ENCODE results near the gene LDLRAD2.
A peak's percentile ranks its signal among the peaks of the same experiment; 100 is the strongest.
"Not testable (repeated sequence)": the region's sequence is repeated elsewhere in the genome, so short reads cannot be mapped to it uniquely, and the experiment has no call there.

LDLRAD2 gene

GRCh38 chr1:21814241-21814918 is 2.3 kb downstream of the LDLRAD2 start:
- Mint-ChIP-seq H3K4me1 (peaks cover 5% of the 10 kb centered on the region), H3K27ac (no peak overlapping the region), H3K27me3 (peaks cover 8% of the 10 kb centered on the region), H3K9me3 (no peaks in the 10 kb centered on the region), H3K4me3 (peak overlapping the region; percentile 60 to 71)
- DNase-seq (peak; percentile 24 to 56), ATAC-seq (peak; percentile 82)

GRCh38 chr1:21814981-21815582 is 3.0 kb downstream of the LDLRAD2 start:
- Mint-ChIP-seq H3K4me3 (peak overlapping the region; percentile 2 to 35), H3K9me3 (no peaks in the 10 kb centered on the region), H3K4me1 (peaks cover 5% of the 10 kb centered on the region), H3K27me3 (peaks cover 8% of the 10 kb centered on the region), H3K27ac (no peak overlapping the region)
- no peak for DNase-seq
- ATAC-seq = no peak

- H3K4me3 Mint-ChIP-seq = no peak overlapping the region
- no peak overlapping the region for H3K27ac Mint-ChIP-seq
- peaks cover 8% of the 10 kb centered on the region for H3K27me3 Mint-ChIP-seq
- H3K4me1 Mint-ChIP-seq = peaks cover 5% of the 10 kb centered on the region
- no peak for DNase-seq
- no peaks in the 10 kb centered on the region for H3K9me3 Mint-ChIP-seq
- ATAC-seq = no peak
Measured at GRCh38 chr1:21815724-21816321, 3.8 kb downstream of the LDLRAD2 start.

- no peak overlapping the region for H3K4me3 Mint-ChIP-seq
- DNase-seq = no peak
- H3K9me3 Mint-ChIP-seq = no peaks in the 10 kb centered on the region
- peaks cover 8% of the 10 kb centered on the region for H3K27me3 Mint-ChIP-seq
- peaks cover 5% of the 10 kb centered on the region for H3K4me1 Mint-ChIP-seq
- no peak for ATAC-seq
- no peak overlapping the region for H3K27ac Mint-ChIP-seq
Measured at GRCh38 chr1:21816602-21817302, 4.7 kb downstream of the LDLRAD2 start.

- Mint-ChIP-seq H3K4me1 (peaks cover 5% of the 10 kb centered on the region), H3K27me3 (peaks cover 1% of the 10 kb centered on the region), H3K9me3 (no peaks in the 10 kb centered on the region), H3K27ac (no peak overlapping the region), H3K4me3 (no peak overlapping the region)
- DNase-seq = peak; percentile 17 to 29
- peak; percentile 44 for ATAC-seq
Measured at GRCh38 chr1:21818656-21819055, 6.6 kb downstream of the LDLRAD2 start.

GRCh38 chr1:21820597-21821232 is 8.7 kb downstream of the LDLRAD2 start:
- H3K4me3 Mint-ChIP-seq = no peak overlapping the region
- no peak overlapping the region for H3K27ac Mint-ChIP-seq
- no peaks in the 10 kb centered on the region for H3K9me3 Mint-ChIP-seq
- DNase-seq = no peak
- no peaks in the 10 kb centered on the region for H3K27me3 Mint-ChIP-seq
- H3K4me1 Mint-ChIP-seq = peaks cover 5% of the 10 kb centered on the region
- no peak for ATAC-seq

- Mint-ChIP-seq H3K27me3 (no peaks in the 10 kb centered on the region), H3K9me3 (no peaks in the 10 kb centered on the region), H3K4me1 (peaks cover 5% of the 10 kb centered on the region), H3K4me3 (no peak overlapping the region), H3K27ac (no peak overlapping the region)
- no peak for ATAC-seq
- DNase-seq = no peak
Measured at GRCh38 chr1:21821385-21822019, 9.4 kb downstream of the LDLRAD2 start.

- no peak overlapping the region for H3K27ac Mint-ChIP-seq
- DNase-seq (no peak), ATAC-seq (peak; percentile 36)
- H3K27me3 Mint-ChIP-seq = no peaks in the 10 kb centered on the region
- no peaks in the 10 kb centered on the region for H3K9me3 Mint-ChIP-seq
- H3K4me1 Mint-ChIP-seq = peaks cover 5% of the 10 kb centered on the region
- no peak overlapping the region for H3K4me3 Mint-ChIP-seq
Measured at GRCh38 chr1:21822349-21822748, 10.3 kb downstream of the LDLRAD2 start.

GRCh38 chr1:21823206-21823979 is 11.3 kb downstream of the LDLRAD2 start:
- no peak for DNase-seq
- Mint-ChIP-seq H3K4me1 (peaks cover 3% of the 10 kb centered on the region), H3K9me3 (no peaks in the 10 kb centered on the region), H3K27ac (peak overlapping the region in 1 of 2 donors; percentile 36), H3K4me3 (no peak overlapping the region), H3K27me3 (no peaks in the 10 kb centered on the region)
- ATAC-seq = no peak

GRCh38 chr1:21823980-21824702 is 12.1 kb downstream of the LDLRAD2 start:
- no peak for DNase-seq
- no peak overlapping the region for H3K4me3 Mint-ChIP-seq
- no peaks in the 10 kb centered on the region for H3K9me3 Mint-ChIP-seq

GRCh38 chr1:21824926-21825325 is 12.9 kb downstream of the LDLRAD2 start:
- no peak overlapping the region for H3K4me3 Mint-ChIP-seq
- no peaks in the 10 kb centered on the region for H3K27me3 Mint-ChIP-seq
- no peak for ATAC-seq
- H3K4me1 Mint-ChIP-seq = no peaks in the 10 kb centered on the region
- no peak overlapping the region for H3K27ac Mint-ChIP-seq
- DNase-seq = no peak
- H3K9me3 Mint-ChIP-seq = no peaks in the 10 kb centered on the region

More at GRCh38 chr1:21823980-21824702, 12.1 kb downstream of the LDLRAD2 start:
- no peaks in the 10 kb centered on the region for H3K27me3 Mint-ChIP-seq
- H3K4me1 Mint-ChIP-seq = no peaks in the 10 kb centered on the region
- no peak for ATAC-seq
- H3K27ac Mint-ChIP-seq = no peak overlapping the region

- H3K27ac Mint-ChIP-seq = no peak overlapping the region
- H3K4me3 Mint-ChIP-seq = no peak overlapping the region
- no peaks in the 10 kb centered on the region for H3K4me1 Mint-ChIP-seq
- no peak for ATAC-seq
- DNase-seq = no peak
- H3K9me3 Mint-ChIP-seq = no peaks in the 10 kb centered on the region
- no peaks in the 10 kb centered on the region for H3K27me3 Mint-ChIP-seq
Measured at GRCh38 chr1:21825393-21825792, 13.3 kb downstream of the LDLRAD2 start.

GRCh38 chr1:21826694-21827093 is 14.6 kb downstream of the LDLRAD2 start:
- not testable (repeated sequence) for H3K4me3 Mint-ChIP-seq, H3K27ac Mint-ChIP-seq, DNase-seq, H3K4me1 Mint-ChIP-seq, ATAC-seq, H3K27me3 Mint-ChIP-seq, H3K9me3 Mint-ChIP-seq

- Mint-ChIP-seq H3K4me1 (no peaks in the 10 kb centered on the region), H3K4me3 (no peak overlapping the region), H3K27ac (peak overlapping the region in 1 of 2 donors; percentile 67), H3K27me3 (no peaks in the 10 kb centered on the region), H3K9me3 (no peaks in the 10 kb centered on the region)
- DNase-seq = no peak
- no peak for ATAC-seq
Measured at GRCh38 chr1:21827141-21827679, 15.1 kb downstream of the LDLRAD2 start.
